HEK293 (cell line): Measurements from ENCODE around the gene FKBP8.

Experiments
- CTCF ChIA-PET: fragments of 350-600 bp; formaldehyde crosslinking; extraction: SDS; loops from one replicate; lab custom pipeline; 2021; ENCODE audit warnings: antibody characterized with exemption; lab: Yijun Ruan, JAX
- POLR2A ChIA-PET: fragments of 300-600 bp; formaldehyde crosslinking; extraction: SDS; loops from one replicate; lab custom pipeline; 2020; ENCODE audit warnings: antibody characterized with exemption, inconsistent platforms; lab: Yijun Ruan, JAX
- H3K27ac ChIP-seq: fragments of 200-500 bp; sonication (Bioruptor generic); 2 replicates; pipeline ENCODE4 v1.5.1; 2014; ENCODE audit warnings: low read depth, low read length, control low read depth, inconsistent platforms; ENCODE audit errors: extremely low read depth
- H3K36me3 ChIP-seq, 2 experiments: fragments of 200-500 bp in 1 of 2; sonication (Bioruptor generic) in 1 of 2; 1 replicate in 1 of 2; 2 replicates in 1 of 2; pipeline ENCODE4 v1.5.1; 2014 to 2017; ENCODE audit warnings: inconsistent platforms in 2 of 2, low read length in 2 of 2; ENCODE audit not compliant: control insufficient read depth in 2 of 2, insufficient read depth in 1 of 2
- H3K4me1 ChIP-seq: fragments of 200-500 bp; sonication (Bioruptor generic); 2 replicates; pipeline ENCODE4 v1.5.1; 2014; ENCODE audit warnings: mild to moderate bottlenecking, low read length, inconsistent platforms; ENCODE audit not compliant: control insufficient read depth, insufficient read depth
- H3K4me3 ChIP-seq: 2 replicates; pipeline ENCODE4 v1.5.1; 2011; ENCODE audit warnings: low read depth, mild to moderate bottlenecking, control low read depth, low read length, moderate library complexity
- H3K9me3 ChIP-seq: fragments of 200-500 bp; sonication (Bioruptor generic); 2 replicates; pipeline ENCODE4 v1.5.1; 2014; ENCODE audit warnings: low read depth, low read length, inconsistent platforms; ENCODE audit not compliant: control insufficient read depth, insufficient read depth
- ZBTB1 ChIP-seq: fragments of 450-650 bp; formaldehyde crosslinking; IDR thresholded peaks from 2 replicates; pipeline ENCODE4 v1.5.1; 2016; ENCODE audit warnings: missing biosample characterization, missing genetic modification characterization
- ZNF174 ChIP-seq: fragments of 450-650 bp; formaldehyde crosslinking; IDR thresholded peaks from 2 replicates; pipeline ENCODE4 v1.5.0; 2017; ENCODE audit warnings: missing biosample characterization, mild to moderate bottlenecking, missing genetic modification characterization
- ZNF211 ChIP-seq: fragments of 450-650 bp; formaldehyde crosslinking; IDR thresholded peaks from 2 replicates; pipeline ENCODE4 v1.5.1; 2016; ENCODE audit warnings: low read depth, missing biosample characterization, missing genetic modification characterization
- ZNF292 ChIP-seq: fragments of 450-650 bp; formaldehyde crosslinking; IDR thresholded peaks from 2 replicates; pipeline ENCODE4 v1.5.1; 2016; ENCODE audit warnings: low read depth, missing biosample characterization, missing genetic modification characterization, borderline replicate concordance
- ZNF341 ChIP-seq: fragments of 450-650 bp; formaldehyde crosslinking; IDR thresholded peaks from 2 replicates; pipeline ENCODE4; 2016; ENCODE audit warnings: low read depth, missing biosample characterization, missing genetic modification characterization
- ZNF366 ChIP-seq: fragments of 450-650 bp; formaldehyde crosslinking; conservative IDR thresholded peaks from 2 replicates; pipeline ENCODE4 v1.5.1; 2016; ENCODE audit warnings: missing biosample characterization, missing genetic modification characterization
- ZNF558 ChIP-seq: fragments of 450-650 bp; formaldehyde crosslinking; IDR thresholded peaks from 2 replicates; pipeline ENCODE4 v1.5.1; 2016; ENCODE audit warnings: missing biosample characterization, missing genetic modification characterization
- ZNF585B ChIP-seq: fragments of 450-650 bp; formaldehyde crosslinking; IDR thresholded peaks from 2 replicates; pipeline ENCODE4 v1.5.1; 2016; ENCODE audit warnings: missing biosample characterization, missing genetic modification characterization
- ZNF629 ChIP-seq: fragments of 450-650 bp; formaldehyde crosslinking; IDR thresholded peaks from 2 replicates; pipeline ENCODE4 v1.5.1; 2017; ENCODE audit warnings: missing biosample characterization, missing genetic modification characterization
- ZSCAN23 ChIP-seq: fragments of 450-650 bp; formaldehyde crosslinking; IDR thresholded peaks from 2 replicates; pipeline ENCODE4 v1.5.1; 2016; ENCODE audit warnings: missing biosample characterization, missing genetic modification characterization
- TF ChIP-seq, protein P1 (sequence below): fragments of 450-650 bp; IDR thresholded peaks from 2 replicates; pipeline ENCODE4 v1.5.1; 2018; ENCODE audit warnings: missing biosample characterization, mild to moderate bottlenecking, missing genetic modification characterization
- TF ChIP-seq, protein P2 (sequence below): fragments of 450-650 bp; IDR thresholded peaks from 2 replicates; pipeline ENCODE4 v1.5.1; 2018; ENCODE audit warnings: missing biosample characterization, missing genetic modification characterization
- TF ChIP-seq, protein P3 (sequence below): IDR thresholded peaks from 2 replicates; pipeline ENCODE4 v1.6.1; 2011; ENCODE audit warnings: mild to moderate bottlenecking, low read depth, low read length, borderline replicate concordance
- TF ChIP-seq, protein P4 (sequence below): fragments of 450-650 bp; formaldehyde crosslinking; IDR thresholded peaks from 2 replicates; pipeline ENCODE4 v1.5.1; 2016; ENCODE audit warnings: missing biosample characterization, missing genetic modification characterization
- TF ChIP-seq, protein P5 (sequence below): fragments of 450-650 bp; formaldehyde crosslinking; IDR thresholded peaks from 2 replicates; pipeline ENCODE4 v1.5.1; 2016; ENCODE audit warnings: missing biosample characterization, missing genetic modification characterization, low read depth

FKBP8 gene

DNA sequence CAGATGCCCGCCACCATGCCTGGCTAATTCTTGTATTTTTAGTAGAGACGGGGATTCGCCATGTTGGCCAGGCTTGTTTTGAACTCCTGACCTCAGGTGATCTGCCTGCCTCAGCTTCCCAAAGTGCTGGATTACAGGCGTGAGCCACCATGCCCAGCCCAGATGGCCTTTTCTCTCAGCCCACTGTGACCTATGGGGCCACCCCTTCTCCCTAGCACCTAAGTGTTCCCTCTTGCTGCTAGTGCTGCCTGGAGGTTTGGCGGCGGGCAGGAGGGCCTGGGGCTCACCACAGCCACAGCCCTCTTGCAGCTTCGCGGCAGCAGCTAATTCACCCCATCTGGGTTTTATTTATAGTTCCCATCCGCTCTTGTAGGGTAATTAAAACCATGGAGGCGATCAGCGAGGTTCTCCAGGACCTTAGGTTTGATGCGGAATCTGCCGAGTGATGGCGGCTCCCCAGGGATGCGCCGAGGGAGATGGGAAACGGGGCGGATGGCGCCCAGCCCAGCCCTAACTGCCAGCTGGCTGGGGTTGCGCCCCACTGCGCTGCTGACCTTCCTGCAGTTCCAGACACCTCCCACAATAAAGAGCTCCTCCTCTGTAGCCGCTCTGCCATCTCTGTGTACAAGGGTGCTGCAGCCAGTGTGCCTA lies 48.5 kb upstream of the FKBP8 start:
- POLR2A ChIA-PET: interaction anchor here (2.9 kb wide), 1 partner anchor 20 kb away, joined by 11 read pairs; the partner anchor contains the start of gene UBA52
- Histone ChIP-seq H3K9me3 (no peaks in the 10 kb centered on the region), H3K4me1 (no peaks in the 10 kb centered on the region), H3K36me3 (peaks cover 0 to 6% of the 10 kb centered on the region in 2 experiments; a peak in 1 of 3 replicates), H3K4me3 (no peak overlapping the region), H3K27ac (no peak overlapping the region)
- TF ChIP-seq ZNF174 (tag by site-specific recombination) (no peak), ZNF211 (no peak), ZNF292 (tag by site-specific recombination) (no peak), ZNF341 (tag by site-specific recombination) (peak; percentile 38; the same call in 1 of the 2 replicates), ZBTB1 (tag by site-specific recombination) (no peak), ZNF629 (no peak), ZNF558 (tag by site-specific recombination) (no peak)
- TF ChIP-seq, protein P1, sequence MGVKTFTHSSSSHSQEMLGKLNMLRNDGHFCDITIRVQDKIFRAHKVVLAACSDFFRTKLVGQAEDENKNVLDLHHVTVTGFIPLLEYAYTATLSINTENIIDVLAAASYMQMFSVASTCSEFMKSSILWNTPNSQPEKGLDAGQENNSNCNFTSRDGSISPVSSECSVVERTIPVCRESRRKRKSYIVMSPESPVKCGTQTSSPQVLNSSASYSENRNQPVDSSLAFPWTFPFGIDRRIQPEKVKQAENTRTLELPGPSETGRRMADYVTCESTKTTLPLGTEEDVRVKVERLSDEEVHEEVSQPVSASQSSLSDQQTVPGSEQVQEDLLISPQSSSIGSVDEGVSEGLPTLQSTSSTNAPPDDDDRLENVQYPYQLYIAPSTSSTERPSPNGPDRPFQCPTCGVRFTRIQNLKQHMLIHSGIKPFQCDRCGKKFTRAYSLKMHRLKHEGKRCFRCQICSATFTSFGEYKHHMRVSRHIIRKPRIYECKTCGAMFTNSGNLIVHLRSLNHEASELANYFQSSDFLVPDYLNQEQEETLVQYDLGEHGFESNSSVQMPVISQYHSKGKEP (tag by site-specific recombination): 0 out of 2 replicates have a peak, but pooled peaks have one; percentile 6
- TF ChIP-seq, protein P2, sequence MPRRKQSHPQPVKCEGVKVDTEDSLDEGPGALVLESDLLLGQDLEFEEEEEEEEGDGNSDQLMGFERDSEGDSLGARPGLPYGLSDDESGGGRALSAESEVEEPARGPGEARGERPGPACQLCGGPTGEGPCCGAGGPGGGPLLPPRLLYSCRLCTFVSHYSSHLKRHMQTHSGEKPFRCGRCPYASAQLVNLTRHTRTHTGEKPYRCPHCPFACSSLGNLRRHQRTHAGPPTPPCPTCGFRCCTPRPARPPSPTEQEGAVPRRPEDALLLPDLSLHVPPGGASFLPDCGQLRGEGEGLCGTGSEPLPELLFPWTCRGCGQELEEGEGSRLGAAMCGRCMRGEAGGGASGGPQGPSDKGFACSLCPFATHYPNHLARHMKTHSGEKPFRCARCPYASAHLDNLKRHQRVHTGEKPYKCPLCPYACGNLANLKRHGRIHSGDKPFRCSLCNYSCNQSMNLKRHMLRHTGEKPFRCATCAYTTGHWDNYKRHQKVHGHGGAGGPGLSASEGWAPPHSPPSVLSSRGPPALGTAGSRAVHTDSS (tag by site-specific recombination): no peak
- TF ChIP-seq, protein P3, sequence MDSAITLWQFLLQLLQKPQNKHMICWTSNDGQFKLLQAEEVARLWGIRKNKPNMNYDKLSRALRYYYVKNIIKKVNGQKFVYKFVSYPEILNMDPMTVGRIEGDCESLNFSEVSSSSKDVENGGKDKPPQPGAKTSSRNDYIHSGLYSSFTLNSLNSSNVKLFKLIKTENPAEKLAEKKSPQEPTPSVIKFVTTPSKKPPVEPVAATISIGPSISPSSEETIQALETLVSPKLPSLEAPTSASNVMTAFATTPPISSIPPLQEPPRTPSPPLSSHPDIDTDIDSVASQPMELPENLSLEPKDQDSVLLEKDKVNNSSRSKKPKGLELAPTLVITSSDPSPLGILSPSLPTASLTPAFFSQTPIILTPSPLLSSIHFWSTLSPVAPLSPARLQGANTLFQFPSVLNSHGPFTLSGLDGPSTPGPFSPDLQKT: no peak
- CTCF ChIA-PET: interaction anchor here (1.0 to 3.1 kb wide), 4 partner anchors 71 to 395 kb away, joined by 3 to 19 read pairs (median 3); no protein-coding TSS in a partner anchor

DNA sequence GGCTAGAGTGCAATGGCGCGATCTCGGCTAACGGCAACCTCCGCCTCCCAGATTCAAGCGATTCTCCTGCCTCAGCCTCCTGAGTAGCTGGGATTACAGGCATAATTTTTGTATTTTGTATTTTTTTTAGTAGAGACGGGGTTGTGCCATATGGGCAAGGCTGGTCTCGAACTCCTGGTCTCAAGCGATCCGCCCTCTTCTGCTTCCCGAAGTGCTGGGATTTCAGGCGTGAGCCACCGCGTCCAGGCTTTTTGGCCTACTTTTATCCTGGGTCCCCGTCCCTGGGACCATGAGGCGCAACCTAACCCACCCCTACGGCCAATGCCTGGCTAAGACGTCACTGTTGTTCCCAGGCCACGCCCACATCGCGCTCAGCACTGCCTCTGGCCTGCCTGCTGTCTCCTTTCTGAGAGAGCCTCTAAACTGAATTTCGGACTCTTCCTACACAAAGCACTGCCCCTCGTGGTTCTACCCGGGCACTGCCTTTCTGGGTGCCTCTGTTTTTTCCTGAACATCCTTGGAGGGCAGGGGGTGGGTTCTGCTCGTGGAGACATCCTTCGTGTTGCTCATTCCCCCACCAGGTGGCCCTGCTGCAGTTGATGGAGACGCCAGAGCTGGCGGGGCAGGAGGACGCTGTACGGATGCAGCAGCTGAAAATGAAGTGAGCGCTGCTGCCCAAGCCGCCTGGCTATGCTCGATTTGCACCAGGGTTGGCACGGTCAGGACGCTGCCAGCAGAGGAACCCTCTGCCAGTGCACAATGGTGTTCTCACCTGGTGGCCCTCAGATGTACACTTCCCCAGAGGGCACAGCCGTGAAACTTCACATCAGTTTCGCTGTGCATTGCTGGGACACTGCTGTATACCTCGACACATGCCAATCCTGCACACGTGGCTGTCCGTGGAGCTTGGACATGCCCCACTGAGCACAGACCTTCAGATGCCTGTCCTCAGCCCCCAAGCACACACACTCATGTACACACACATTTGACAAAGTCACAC lies 47.2 kb upstream of the FKBP8 start:
- TF ChIP-seq ZNF585B (no peak), ZNF366 (tag by site-specific recombination) (no peak), ZSCAN23 (tag by site-specific recombination) (no peak)
- TF ChIP-seq, protein P4, sequence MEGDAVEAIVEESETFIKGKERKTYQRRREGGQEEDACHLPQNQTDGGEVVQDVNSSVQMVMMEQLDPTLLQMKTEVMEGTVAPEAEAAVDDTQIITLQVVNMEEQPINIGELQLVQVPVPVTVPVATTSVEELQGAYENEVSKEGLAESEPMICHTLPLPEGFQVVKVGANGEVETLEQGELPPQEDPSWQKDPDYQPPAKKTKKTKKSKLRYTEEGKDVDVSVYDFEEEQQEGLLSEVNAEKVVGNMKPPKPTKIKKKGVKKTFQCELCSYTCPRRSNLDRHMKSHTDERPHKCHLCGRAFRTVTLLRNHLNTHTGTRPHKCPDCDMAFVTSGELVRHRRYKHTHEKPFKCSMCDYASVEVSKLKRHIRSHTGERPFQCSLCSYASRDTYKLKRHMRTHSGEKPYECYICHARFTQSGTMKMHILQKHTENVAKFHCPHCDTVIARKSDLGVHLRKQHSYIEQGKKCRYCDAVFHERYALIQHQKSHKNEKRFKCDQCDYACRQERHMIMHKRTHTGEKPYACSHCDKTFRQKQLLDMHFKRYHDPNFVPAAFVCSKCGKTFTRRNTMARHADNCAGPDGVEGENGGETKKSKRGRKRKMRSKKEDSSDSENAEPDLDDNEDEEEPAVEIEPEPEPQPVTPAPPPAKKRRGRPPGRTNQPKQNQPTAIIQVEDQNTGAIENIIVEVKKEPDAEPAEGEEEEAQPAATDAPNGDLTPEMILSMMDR (tag by site-specific recombination): peak; percentile 48; the same call in 1 of the 2 replicates
- TF ChIP-seq, protein P5, sequence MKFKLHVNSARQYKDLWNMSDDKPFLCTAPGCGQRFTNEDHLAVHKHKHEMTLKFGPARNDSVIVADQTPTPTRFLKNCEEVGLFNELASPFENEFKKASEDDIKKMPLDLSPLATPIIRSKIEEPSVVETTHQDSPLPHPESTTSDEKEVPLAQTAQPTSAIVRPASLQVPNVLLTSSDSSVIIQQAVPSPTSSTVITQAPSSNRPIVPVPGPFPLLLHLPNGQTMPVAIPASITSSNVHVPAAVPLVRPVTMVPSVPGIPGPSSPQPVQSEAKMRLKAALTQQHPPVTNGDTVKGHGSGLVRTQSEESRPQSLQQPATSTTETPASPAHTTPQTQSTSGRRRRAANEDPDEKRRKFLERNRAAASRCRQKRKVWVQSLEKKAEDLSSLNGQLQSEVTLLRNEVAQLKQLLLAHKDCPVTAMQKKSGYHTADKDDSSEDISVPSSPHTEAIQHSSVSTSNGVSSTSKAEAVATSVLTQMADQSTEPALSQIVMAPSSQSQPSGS (tag by site-specific recombination): no peak
- Histone ChIP-seq H3K36me3 (peaks cover 0 to 6% of the 10 kb centered on the region in 2 experiments; a peak in 1 of 3 replicates), H3K27ac (no peak overlapping the region), H3K9me3 (no peaks in the 10 kb centered on the region), H3K4me3 (no peak overlapping the region), H3K4me1 (no peaks in the 10 kb centered on the region)
- ChIA-PET POLR2A (interaction anchor here (1.5 to 5.7 kb wide), 2 partner anchors 19 to 256 kb away, joined by 3 to 60 read pairs; partner anchors contain the start of gene UBA52), CTCF (interaction anchor here (0.7 to 1.4 kb wide), 5 partner anchors 36 to 242 kb away, joined by 3 read pairs; no protein-coding TSS in a partner anchor)
